Measurements from ENCODE around the gene DPH3.
A peak's percentile ranks its signal among the peaks of the same experiment; 100 is the strongest.

DPH3 gene

GRCh38 chr3:16257309-16257708 lies 7.4 kb downstream of the DPH3 start:
- Mint-ChIP-seq H3K27ac (no peak overlapping the region), H3K4me3 (no peak overlapping the region), H3K36me3 (peaks cover 6 to 29% of the 10 kb centered on the region in 2 donors), H3K27me3 (no peaks in the 10 kb centered on the region), H3K9me3 (no peaks in the 10 kb centered on the region), H3K4me1 (peaks cover 9 to 10% of the 10 kb centered on the region in 2 donors)
- no peak for ATAC-seq (replicated peaks)
- no peak for DNase-seq

- Mint-ChIP-seq H3K9me3 (no peaks in the 10 kb centered on the region), H3K27ac (no peak overlapping the region), H3K27me3 (peaks cover 0 to 4% of the 10 kb centered on the region in 2 donors), H3K4me1 (peaks cover 12 to 13% of the 10 kb centered on the region in 2 donors), H3K36me3 (peaks cover 6 to 25% of the 10 kb centered on the region in 2 donors), H3K4me3 (no peak overlapping the region)
- DNase-seq (no peak), ATAC-seq (replicated peaks) (no peak)
Measured at GRCh38 chr3:16255726-16256125, 9.0 kb downstream of the DPH3 start.

- peaks cover 0 to 4% of the 10 kb centered on the region in 2 donors for H3K27me3 Mint-ChIP-seq
- H3K4me1 Mint-ChIP-seq = peaks cover 12 to 13% of the 10 kb centered on the region in 2 donors
- H3K36me3 Mint-ChIP-seq = peaks cover 6 to 25% of the 10 kb centered on the region in 2 donors
- ATAC-seq (replicated peaks) (no peak), DNase-seq (no peak)
- no peaks in the 10 kb centered on the region for H3K9me3 Mint-ChIP-seq
- H3K27ac Mint-ChIP-seq = no peak overlapping the region
- no peak overlapping the region for H3K4me3 Mint-ChIP-seq
Measured at GRCh38 chr3:16255326-16255725, 9.4 kb downstream of the DPH3 start.

- no peak overlapping the region for H3K4me3 Mint-ChIP-seq
- H3K9me3 Mint-ChIP-seq = no peaks in the 10 kb centered on the region
- no peak overlapping the region for H3K27ac Mint-ChIP-seq
- peaks cover 0 to 4% of the 10 kb centered on the region in 2 donors for H3K27me3 Mint-ChIP-seq
- H3K36me3 Mint-ChIP-seq = peaks cover 4 to 23% of the 10 kb centered on the region in 2 donors
- H3K4me1 Mint-ChIP-seq = peaks cover 10 to 13% of the 10 kb centered on the region in 2 donors
- ATAC-seq (replicated peaks) (no peak), DNase-seq (no peak)
Measured at GRCh38 chr3:16254916-16255315, 9.8 kb downstream of the DPH3 start.

GRCh38 chr3:16253601-16254000 lies 11.1 kb downstream of the DPH3 start:
- Mint-ChIP-seq H3K4me3 (no peak overlapping the region), H3K4me1 (peaks cover 8 to 13% of the 10 kb centered on the region in 2 donors), H3K27ac (no peak overlapping the region), H3K36me3 (peaks cover 0 to 15% of the 10 kb centered on the region in 2 donors), H3K27me3 (peaks cover 0 to 4% of the 10 kb centered on the region in 2 donors), H3K9me3 (no peaks in the 10 kb centered on the region)
- DNase-seq (no peak), ATAC-seq (replicated peaks) (no peak)

GRCh38 chr3:16252988-16253387 lies 11.8 kb downstream of the DPH3 start:
- Mint-ChIP-seq H3K27ac (no peak overlapping the region), H3K27me3 (peaks cover 0 to 7% of the 10 kb centered on the region in 2 donors), H3K9me3 (no peaks in the 10 kb centered on the region), H3K4me1 (peaks cover 10 to 13% of the 10 kb centered on the region in 2 donors), H3K36me3 (peaks cover 0 to 15% of the 10 kb centered on the region in 2 donors), H3K4me3 (no peak overlapping the region)
- ATAC-seq (replicated peaks) (peak in 1 of 2 donors; percentile 20), DNase-seq (no peak)

- no peak overlapping the region for H3K27ac Mint-ChIP-seq
- H3K4me3 Mint-ChIP-seq = no peak overlapping the region
- peaks cover 0 to 15% of the 10 kb centered on the region in 2 donors for H3K36me3 Mint-ChIP-seq
- H3K9me3 Mint-ChIP-seq = no peaks in the 10 kb centered on the region
- peaks cover 0 to 8% of the 10 kb centered on the region in 2 donors for H3K27me3 Mint-ChIP-seq
- no peak for DNase-seq
- ATAC-seq (replicated peaks) = peak in 1 of 2 donors; percentile 53
- peaks cover 13 to 17% of the 10 kb centered on the region in 2 donors for H3K4me1 Mint-ChIP-seq
Measured at GRCh38 chr3:16252243-16252978, 12.3 kb downstream of the DPH3 start.

- Mint-ChIP-seq H3K9me3 (no peaks in the 10 kb centered on the region), H3K4me1 (peaks cover 14 to 25% of the 10 kb centered on the region in 2 donors), H3K27me3 (peaks cover 0 to 8% of the 10 kb centered on the region in 2 donors), H3K4me3 (no peak overlapping the region), H3K36me3 (peaks cover 0 to 6% of the 10 kb centered on the region in 2 donors), H3K27ac (no peak overlapping the region)
- ATAC-seq (replicated peaks) (no peak), DNase-seq (no peak)
Measured at GRCh38 chr3:16251316-16252085, 13.2 kb downstream of the DPH3 start.

- H3K36me3 Mint-ChIP-seq = peaks cover 0 to 2% of the 10 kb centered on the region in 2 donors
- no peaks in the 10 kb centered on the region for H3K9me3 Mint-ChIP-seq
- no peak overlapping the region for H3K27ac Mint-ChIP-seq
- ATAC-seq (replicated peaks) (no peak), DNase-seq (no peak)
- H3K4me1 Mint-ChIP-seq = peaks cover 14 to 25% of the 10 kb centered on the region in 2 donors
- peaks cover 0 to 8% of the 10 kb centered on the region in 2 donors for H3K27me3 Mint-ChIP-seq
- no peak overlapping the region for H3K4me3 Mint-ChIP-seq
Measured at GRCh38 chr3:16249886-16250285, 14.9 kb downstream of the DPH3 start.

GRCh38 chr3:16249336-16249735 lies 15.4 kb downstream of the DPH3 start:
- Mint-ChIP-seq H3K27me3 (peaks cover 0 to 8% of the 10 kb centered on the region in 2 donors), H3K36me3 (no peaks in the 10 kb centered on the region), H3K9me3 (no peaks in the 10 kb centered on the region), H3K27ac (no peak overlapping the region), H3K4me1 (peaks cover 14 to 25% of the 10 kb centered on the region in 2 donors), H3K4me3 (no peak overlapping the region)
- ATAC-seq (replicated peaks) (peak in 1 of 2 donors; percentile 20), DNase-seq (no peak)

GRCh38 chr3:16248556-16248955 lies 16.2 kb downstream of the DPH3 start:
- peaks cover 0 to 10% of the 10 kb centered on the region in 2 donors for H3K27me3 Mint-ChIP-seq
- no peaks in the 10 kb centered on the region for H3K9me3 Mint-ChIP-seq
- no peak overlapping the region for H3K27ac Mint-ChIP-seq
- DNase-seq (no peak), ATAC-seq (replicated peaks) (no peak)
- no peaks in the 10 kb centered on the region for H3K36me3 Mint-ChIP-seq
- peaks cover 14 to 25% of the 10 kb centered on the region in 2 donors for H3K4me1 Mint-ChIP-seq
- no peak overlapping the region for H3K4me3 Mint-ChIP-seq

- no peaks in the 10 kb centered on the region for H3K36me3 Mint-ChIP-seq
- peaks cover 9 to 18% of the 10 kb centered on the region in 2 donors for H3K4me1 Mint-ChIP-seq
- H3K4me3 Mint-ChIP-seq = peak overlapping the region; percentile 48 to 61
- H3K9me3 Mint-ChIP-seq = no peaks in the 10 kb centered on the region
- peak; percentile 68 for DNase-seq
- peak overlapping the region; percentile 42 for H3K27ac Mint-ChIP-seq
- H3K27me3 Mint-ChIP-seq = peaks cover 0 to 13% of the 10 kb centered on the region in 2 donors
- ATAC-seq (replicated peaks) = peak; percentile 93 to 94
Measured at GRCh38 chr3:16247282-16248061, 17.3 kb downstream of the DPH3 start.

GRCh38 chr3:16245609-16246008 lies 19.1 kb downstream of the DPH3 start:
- Mint-ChIP-seq H3K4me3 (no peak overlapping the region), H3K36me3 (no peaks in the 10 kb centered on the region), H3K27me3 (peaks cover 0 to 9% of the 10 kb centered on the region in 2 donors), H3K9me3 (no peaks in the 10 kb centered on the region), H3K4me1 (peaks cover 6 to 12% of the 10 kb centered on the region in 2 donors), H3K27ac (no peak overlapping the region)
- ATAC-seq (replicated peaks) (no peak), DNase-seq (no peak)
